Endothelial cell of umbilical vein (primary cell): ENCODE data around the gene FILIP1. TPM values are rescaled to one million over a fixed set of nuclear protein-coding genes. Genes with fewer than 3 reads are reported as not detected.

Source experiments
- BruUV-seq: library from RNA; stranded (reverse); fragments of 400-500 nt; replicated peaks from 2 replicates; lab custom pipeline; 2021; lab: Mats Ljungman, UMichigan
- CTCF ChIA-PET: fragments of 300-600, 350-600 bp; sonication (Branson Sonifier 250); formaldehyde crosslinking; loops from one replicate; lab custom pipeline; 2021; ENCODE audit warnings: antibody characterized with exemption, inconsistent platforms; lab: Charles Lee
- POLR2A ChIA-PET: fragments of 300-600, 350-600 bp; sonication (Branson Sonifier 250); formaldehyde crosslinking; loops from one replicate; lab custom pipeline; 2021; ENCODE audit warnings: antibody characterized with exemption, inconsistent platforms; lab: Charles Lee
- DNase-seq: peaks from one replicate; pipeline ENCODE4 v3.0.0-alpha.2; 2011; ENCODE audit warnings: low read depth, low spot score
- FAIRE-seq: peaks from 2 replicates; lab custom pipeline; 2011; peaks lifted over from hg19 to GRCh38; lab: Jason Lieb, UNC
- H2AFZ ChIP-seq: 2 replicates; pipeline ENCODE4 v1.6.0; 2012; ENCODE audit warnings: low read depth, low read length, control low read depth, inconsistent platforms
- H3K27ac ChIP-seq: 2 replicates; pipeline ENCODE4 v1.5.1; 2011; ENCODE audit warnings: low read depth, mild to moderate bottlenecking, control low read depth, low read length, moderate library complexity; ENCODE audit not compliant: insufficient read depth
- H3K27me3 ChIP-seq, 2 experiments: 2 replicates each; pipeline versions ENCODE4 v1.6.0 to v1.6.1; 2011; ENCODE audit warnings: low read length in 2 of 2, mixed read lengths in 1 of 2; ENCODE audit not compliant: control insufficient read depth in 2 of 2, insufficient read depth in 2 of 2
- H3K36me3 ChIP-seq, 2 experiments: 2 replicates in 1 of 2; 3 replicates in 1 of 2; pipeline ENCODE4 v1.5.1; 2011; ENCODE audit warnings: low read length in 2 of 2, mild to moderate bottlenecking in 1 of 2, moderate library complexity in 1 of 2; ENCODE audit not compliant: control insufficient read depth in 2 of 2, insufficient read depth in 2 of 2; ENCODE audit errors: extremely low read depth in 1 of 2
- H3K4me1 ChIP-seq: 3 replicates; pipeline ENCODE4 v1.5.1; 2011; ENCODE audit warnings: mild to moderate bottlenecking, low read length; ENCODE audit not compliant: control insufficient read depth, insufficient read depth; ENCODE audit errors: extremely low read depth
- H3K4me2 ChIP-seq: 2 replicates; pipeline ENCODE4 v1.6.1; 2011; ENCODE audit warnings: low read length, control low read depth, mixed read lengths; ENCODE audit not compliant: insufficient read depth
- H3K4me3 ChIP-seq, 3 experiments: fragments of 200-600 bp in 1 of 3; sonication (generic), shearing (Covaris generic) in 1 of 3; replicated peaks in 1 of 3; 2 replicates each; pipeline ENCODE4 v1.5.1; 2011 to 2016; ENCODE audit warnings: control low read depth in 3 of 3, low read length in 3 of 3, mild to moderate bottlenecking in 2 of 3, inconsistent platforms in 1 of 3, low read depth in 1 of 3, moderate library complexity in 1 of 3; ENCODE audit not compliant: insufficient read depth in 1 of 3
- H3K79me2 ChIP-seq: 2 replicates; pipeline ENCODE4 v1.6.0; 2012; ENCODE audit warnings: low read length, inconsistent platforms; ENCODE audit not compliant: control insufficient read depth, insufficient read depth
- H3K9ac ChIP-seq: replicated peaks from 2 replicates; pipeline ENCODE3; 2011; ENCODE audit warnings: low read length, control low read depth; ENCODE audit not compliant: insufficient read depth; ENCODE audit errors: extremely low read depth
- H3K9me1 ChIP-seq: replicated peaks from 3 replicates; pipeline ENCODE4 v1.6.0; 2011; ENCODE audit warnings: mild to moderate bottlenecking, low read length; ENCODE audit not compliant: control insufficient read depth, insufficient read depth; ENCODE audit errors: extremely low read depth
- H3K9me3 ChIP-seq: replicated peaks from 2 replicates; pipeline ENCODE4 v1.5.1; 2012; ENCODE audit warnings: low read length, inconsistent platforms; ENCODE audit not compliant: control insufficient read depth, insufficient read depth
- H4K20me1 ChIP-seq: replicated peaks from 2 replicates; pipeline ENCODE3; 2011; ENCODE audit warnings: mild to moderate bottlenecking, low read length; ENCODE audit not compliant: control insufficient read depth, insufficient read depth; ENCODE audit errors: extremely low read depth
- GATA2 ChIP-seq: IDR thresholded peaks from 2 replicates; pipeline ENCODE4 v1.7.0; 2011; ENCODE audit warnings: low read depth, mild to moderate bottlenecking, moderate library complexity, mixed read lengths, low read length; ENCODE audit not compliant: insufficient read length, insufficient read depth
- JUN ChIP-seq: IDR thresholded peaks from 2 replicates; pipeline ENCODE4 v1.6.1; 2011; ENCODE audit warnings: borderline replicate concordance, low read depth; ENCODE audit not compliant: insufficient read length, insufficient read depth
- MYC ChIP-seq: IDR thresholded peaks from one replicate; pipeline ENCODE4 v1.6.1; 2011; ENCODE audit warnings: mild to moderate bottlenecking, low read depth, low read length
- dilution Hi-C: fragments of 300-500 bp; cut with MboI; formaldehyde crosslinking; loops from one replicate; pipeline ENCODE4 v1.15.0; 2019; ENCODE audit warnings: low sequenced_read_pairs; ENCODE audit not compliant: extremely low pct_ligation_motif_present
- intact Hi-C: fragments of 100-400 bp; cut with micrococcal nuclease; formaldehyde crosslinking; loops from one replicate; pipeline ENCODE4 v1.10.0; 2022
- polyA plus RNA-seq, 4 experiments: library from polyadenylated mRNA; depleted of rRNA in 3 of 4; stranded (reverse) in 3 of 4; unstranded in 1 of 4; fragments of >200 nt; gene quantifications; 2 replicates each; pipeline versions ENCODE4 v1.2.1 to v1.2.3, GENCODE V29; 2011 to 2012; ENCODE audit warnings: missing spikeins in 1 of 4
- total RNA-seq: library from RNA; stranded (reverse); gene quantifications from 2 replicates; pipeline ENCODE4 v1.2.3, GENCODE V29; 2021
- TF ChIP-seq, protein P1 (sequence below), 2 donors: IDR thresholded peaks; 1 replicate in 1 of 2; 2 replicates in 1 of 2; pipeline ENCODE4 v1.5.1; 2011; ENCODE audit warnings: low read length in 2 of 2, mild to moderate bottlenecking in 2 of 2, moderate library complexity in 2 of 2, control low read depth in 1 of 2, inconsistent platforms in 1 of 2, low read depth in 1 of 2; ENCODE audit not compliant: insufficient read depth in 1 of 2; ENCODE audit errors: extremely low read depth in 1 of 2

The FILIP1 gene
- total and polyA plus RNA-seq, 2 donors (not counting 3 experiments of a cell fraction or from before 2014, with no cell fraction given): 2.8 to 13.7 TPM

GRCh38 chr6:75483136-75483952 is 10.3 kb downstream of the FILIP1 start:
- DNase-seq (peak; percentile 95), FAIRE-seq (peak; percentile 76)
- Histone ChIP-seq H3K36me3 (no peaks in the 10 kb centered on the region), H3K27ac (peak overlapping the region; percentile 80), H3K4me1 (peaks cover 40% of the 10 kb centered on the region), H2AFZ (no peak overlapping the region), H3K9me1 (no peaks in the 10 kb centered on the region), H4K20me1 (no peaks in the 10 kb centered on the region), H3K4me3 (no peak overlapping the region), H3K9ac (no peak overlapping the region), H3K27me3 (no peaks in the 10 kb centered on the region), H3K79me2 (no peaks in the 10 kb centered on the region), H3K9me3 (no peaks in the 10 kb centered on the region), H3K4me2 (peak overlapping the region; percentile 53)
- BruUV-seq: no TSS peak
- POLR2A ChIA-PET: no interaction called here
- TF ChIP-seq, protein P1, sequence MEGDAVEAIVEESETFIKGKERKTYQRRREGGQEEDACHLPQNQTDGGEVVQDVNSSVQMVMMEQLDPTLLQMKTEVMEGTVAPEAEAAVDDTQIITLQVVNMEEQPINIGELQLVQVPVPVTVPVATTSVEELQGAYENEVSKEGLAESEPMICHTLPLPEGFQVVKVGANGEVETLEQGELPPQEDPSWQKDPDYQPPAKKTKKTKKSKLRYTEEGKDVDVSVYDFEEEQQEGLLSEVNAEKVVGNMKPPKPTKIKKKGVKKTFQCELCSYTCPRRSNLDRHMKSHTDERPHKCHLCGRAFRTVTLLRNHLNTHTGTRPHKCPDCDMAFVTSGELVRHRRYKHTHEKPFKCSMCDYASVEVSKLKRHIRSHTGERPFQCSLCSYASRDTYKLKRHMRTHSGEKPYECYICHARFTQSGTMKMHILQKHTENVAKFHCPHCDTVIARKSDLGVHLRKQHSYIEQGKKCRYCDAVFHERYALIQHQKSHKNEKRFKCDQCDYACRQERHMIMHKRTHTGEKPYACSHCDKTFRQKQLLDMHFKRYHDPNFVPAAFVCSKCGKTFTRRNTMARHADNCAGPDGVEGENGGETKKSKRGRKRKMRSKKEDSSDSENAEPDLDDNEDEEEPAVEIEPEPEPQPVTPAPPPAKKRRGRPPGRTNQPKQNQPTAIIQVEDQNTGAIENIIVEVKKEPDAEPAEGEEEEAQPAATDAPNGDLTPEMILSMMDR (IDR thresholded peaks at IDR 0.05; ENCODE audit: extremely low read depth in 1 of 2, insufficient read depth in 1 of 2, low read depth in 1 of 2, low read length in 2 of 2): no peak
- TF ChIP-seq JUN: peak; percentile 51
- TF ChIP-seq MYC: no peak
- no peak for TF ChIP-seq GATA2
- intact Hi-C loops: loop anchor here (1.0 to 5.0 kb wide), 7 partner anchors 13 to 186 kb away; no protein-coding TSS in a partner anchor
- CTCF ChIA-PET: interaction anchor here (0.8 to 1.3 kb wide), 3 partner anchors 41 to 186 kb away, joined by 3 to 4 read pairs (median 4); no protein-coding TSS in a partner anchor
- dilution Hi-C loops: no loop called here
